ENCODE measurements around the gene CHL1. TPM values are rescaled to one million over a fixed set of nuclear protein-coding genes. Genes with fewer than 3 reads are reported as not detected.

Gene CHL1
- total RNA-seq, 4 donors from 2014 or later: 2.6 to 64.8 (median 17.7) TPM

DNA sequence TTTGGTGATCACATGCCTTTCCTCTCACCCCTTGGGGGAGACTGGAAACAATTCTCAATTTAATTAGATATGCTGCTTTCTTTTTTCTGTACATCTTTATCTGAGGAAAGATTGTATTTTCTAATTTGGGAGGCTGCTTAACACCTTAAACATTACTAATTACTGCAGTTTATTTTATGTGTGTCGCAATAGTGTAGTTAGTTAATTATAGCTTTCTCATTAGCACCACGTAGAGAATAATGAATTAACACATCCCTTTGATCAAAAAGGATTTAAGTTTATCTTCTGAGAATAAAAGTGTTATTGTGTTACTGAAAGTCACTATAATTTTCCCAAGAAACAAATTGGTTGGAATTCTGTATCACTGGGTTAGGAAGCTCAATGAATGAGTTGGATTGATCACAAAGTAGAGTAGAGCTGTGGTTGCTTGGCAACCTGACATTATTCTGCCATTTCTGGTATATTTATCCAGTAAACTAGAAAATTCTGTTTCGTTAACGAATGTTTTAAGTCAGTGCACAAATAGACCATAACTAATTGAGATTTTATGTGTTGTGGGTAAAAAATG, 4.3 kb downstream of the CHL1 start:
- no peaks in the 10 kb centered on the region for H3K4me1 ChIP-seq
- no peaks in the 10 kb centered on the region for H3K9me3 ChIP-seq
- H3K27ac ChIP-seq: no peak overlapping the region
- no peak for DNase-seq
- H3K36me3 ChIP-seq: no peaks in the 10 kb centered on the region
- intact Hi-C loops (cut with DNase I; ENCODE audit: low total_unique reads): no loop called here
- H3K4me3 ChIP-seq: no peak overlapping the region
- TF ChIP-seq, protein P1, sequence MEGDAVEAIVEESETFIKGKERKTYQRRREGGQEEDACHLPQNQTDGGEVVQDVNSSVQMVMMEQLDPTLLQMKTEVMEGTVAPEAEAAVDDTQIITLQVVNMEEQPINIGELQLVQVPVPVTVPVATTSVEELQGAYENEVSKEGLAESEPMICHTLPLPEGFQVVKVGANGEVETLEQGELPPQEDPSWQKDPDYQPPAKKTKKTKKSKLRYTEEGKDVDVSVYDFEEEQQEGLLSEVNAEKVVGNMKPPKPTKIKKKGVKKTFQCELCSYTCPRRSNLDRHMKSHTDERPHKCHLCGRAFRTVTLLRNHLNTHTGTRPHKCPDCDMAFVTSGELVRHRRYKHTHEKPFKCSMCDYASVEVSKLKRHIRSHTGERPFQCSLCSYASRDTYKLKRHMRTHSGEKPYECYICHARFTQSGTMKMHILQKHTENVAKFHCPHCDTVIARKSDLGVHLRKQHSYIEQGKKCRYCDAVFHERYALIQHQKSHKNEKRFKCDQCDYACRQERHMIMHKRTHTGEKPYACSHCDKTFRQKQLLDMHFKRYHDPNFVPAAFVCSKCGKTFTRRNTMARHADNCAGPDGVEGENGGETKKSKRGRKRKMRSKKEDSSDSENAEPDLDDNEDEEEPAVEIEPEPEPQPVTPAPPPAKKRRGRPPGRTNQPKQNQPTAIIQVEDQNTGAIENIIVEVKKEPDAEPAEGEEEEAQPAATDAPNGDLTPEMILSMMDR (IDR thresholded peaks at IDR 0.05): no peak
- H3K27me3 ChIP-seq: peaks cover 0 to 6% of the 10 kb centered on the region in 2 donors

DNA sequence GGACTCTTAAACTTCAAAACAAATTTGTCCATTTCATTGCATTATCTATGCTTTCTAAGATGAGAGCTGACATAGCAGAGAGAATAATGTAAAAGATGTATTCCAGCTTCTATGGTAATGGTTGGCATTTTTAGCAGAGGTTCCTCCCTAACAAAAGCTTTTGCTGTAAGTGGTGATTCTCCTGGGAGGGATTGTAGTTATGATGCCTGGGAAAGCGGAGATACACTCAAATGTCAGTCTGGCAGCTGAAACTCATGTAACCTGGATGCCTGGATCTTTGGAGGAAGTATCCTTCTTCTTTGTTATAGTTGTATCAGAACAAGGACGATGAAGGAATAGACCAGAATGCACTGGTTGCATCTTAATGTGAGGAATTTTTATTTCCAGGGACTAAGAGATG, 7.5 kb downstream of the CHL1 start:
- Histone ChIP-seq H3K9me3 (no peaks in the 10 kb centered on the region), H3K27me3 (no peaks in the 10 kb centered on the region), H3K4me1 (no peaks in the 10 kb centered on the region), H3K36me3 (no peaks in the 10 kb centered on the region), H3K27ac (no peak overlapping the region), H3K4me3 (no peak overlapping the region)
- no peak for DNase-seq
- intact Hi-C loops (cut with DNase I; ENCODE audit: low total_unique reads): no loop called here
- TF ChIP-seq, protein P1 (IDR thresholded peaks at IDR 0.05): no peak
- TF ChIP-seq POLR2A (IDR thresholded peaks at IDR 0.05): no peak

DNA sequence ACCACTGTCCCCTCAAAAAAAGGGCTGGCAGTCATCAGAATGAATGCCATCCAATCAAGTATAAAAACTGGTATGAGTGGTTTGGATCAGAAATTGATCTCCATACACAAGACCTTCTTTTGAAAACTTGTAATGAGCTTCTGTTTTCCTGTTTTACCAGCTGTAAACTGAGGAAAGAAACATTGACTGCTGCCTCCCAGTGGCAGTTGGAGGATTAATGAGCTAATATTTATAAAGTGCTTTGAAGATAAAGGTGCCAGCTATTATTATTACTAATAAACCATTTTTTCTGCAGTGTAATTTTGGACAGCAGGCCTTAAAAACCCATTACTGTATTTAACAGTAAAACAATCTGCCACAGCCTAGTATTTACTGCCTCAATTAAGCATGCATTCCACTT, 11.4 kb downstream of the CHL1 start:
- no peak overlapping the region for H3K4me3 ChIP-seq
- DNase-seq: no peak
- H3K36me3 ChIP-seq: no peaks in the 10 kb centered on the region
- no peak overlapping the region for H3K27ac ChIP-seq
- TF ChIP-seq POLR2A (IDR thresholded peaks at IDR 0.05): no peak
- TF ChIP-seq, protein P1 (IDR thresholded peaks at IDR 0.05): no peak
- H3K9me3 ChIP-seq: no peaks in the 10 kb centered on the region
- intact Hi-C loops (cut with DNase I; ENCODE audit: low total_unique reads): no loop called here
- H3K4me1 ChIP-seq: no peaks in the 10 kb centered on the region
- H3K27me3 ChIP-seq: no peaks in the 10 kb centered on the region

DNA sequence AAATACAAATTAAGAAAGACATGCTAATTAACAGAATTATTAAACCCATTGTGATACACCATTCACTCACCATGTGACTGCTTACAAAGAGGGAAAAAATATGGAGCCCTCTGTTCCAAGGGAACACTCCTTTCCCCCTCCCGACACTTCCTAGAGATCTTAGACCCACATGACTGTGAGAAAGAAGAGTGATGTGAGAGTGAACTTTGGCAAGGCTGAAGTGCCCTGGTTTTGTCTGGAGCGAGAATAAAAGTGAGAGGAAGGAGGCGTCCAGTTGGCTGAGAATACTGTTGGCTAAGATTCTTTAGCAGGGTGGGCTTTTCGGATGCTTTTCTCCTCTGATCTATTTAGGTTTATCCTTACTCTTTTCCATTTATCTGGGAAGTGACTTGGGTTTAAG, 14.1 kb downstream of the CHL1 start:
- TF ChIP-seq, protein P1 (IDR thresholded peaks at IDR 0.05): no peak
- no peak for TF ChIP-seq POLR2A (IDR thresholded peaks at IDR 0.05)
- H3K27ac ChIP-seq: no peak overlapping the region
- no peaks in the 10 kb centered on the region for H3K27me3 ChIP-seq
- no peak for DNase-seq
- intact Hi-C loops (cut with DNase I; ENCODE audit: low total_unique reads): no loop called here
- no peaks in the 10 kb centered on the region for H3K4me1 ChIP-seq
- no peak overlapping the region for H3K4me3 ChIP-seq
- no peaks in the 10 kb centered on the region for H3K36me3 ChIP-seq
- H3K9me3 ChIP-seq: no peaks in the 10 kb centered on the region

DNA sequence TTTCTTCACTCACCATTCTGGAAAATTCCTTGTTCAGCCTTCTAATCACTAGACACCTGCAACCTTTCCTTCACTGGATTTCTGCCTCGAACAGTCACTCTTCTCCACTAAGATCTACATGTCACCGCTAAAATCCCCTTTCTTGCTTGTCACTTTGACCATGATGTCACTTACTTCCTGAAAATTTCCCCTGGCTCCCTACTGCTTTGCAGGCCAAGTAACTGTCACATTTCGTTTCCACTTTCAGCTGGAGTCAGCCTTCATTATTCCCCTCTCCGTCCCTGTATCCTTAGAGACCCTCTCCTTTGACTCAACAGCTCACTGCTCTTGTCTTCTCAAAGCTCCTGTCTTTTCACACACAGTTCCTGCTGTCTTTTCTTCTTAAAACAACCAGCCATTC, 15.9 kb downstream of the CHL1 start:
- no peak overlapping the region for H3K27ac ChIP-seq
- TF ChIP-seq POLR2A (IDR thresholded peaks at IDR 0.05): no peak
- TF ChIP-seq, protein P1 (IDR thresholded peaks at IDR 0.05): no peak
- intact Hi-C loops (cut with DNase I; ENCODE audit: low total_unique reads): no loop called here
- no peaks in the 10 kb centered on the region for H3K27me3 ChIP-seq
- no peaks in the 10 kb centered on the region for H3K9me3 ChIP-seq
- no peaks in the 10 kb centered on the region for H3K36me3 ChIP-seq
- no peak overlapping the region for H3K4me3 ChIP-seq
- H3K4me1 ChIP-seq: no peaks in the 10 kb centered on the region
- DNase-seq: no peak

All from uterus (tissue), 4 donors.